Peyer's patch (tissue), 4 donors: ENCODE results near the gene KISS1R.

Experiments used
- POLR2A ChIP-seq, 2 donors: fragments of 450-650 bp; IDR thresholded peaks; one replicate each; pipeline ENCODE4 v1.5.1; 2017; ENCODE audit warnings: antibody characterized with exemption in 2 of 2, mild to moderate bottlenecking in 2 of 2, moderate library complexity in 2 of 2
- TF ChIP-seq, protein P1 (sequence below), 6 experiments: fragments of 450-650 bp in 4 of 6; fragments of 200-600 bp in 2 of 6; sonication (generic) in 1 of 6; IDR thresholded peaks; one replicate each; pipeline ENCODE4 v1.5.1; 2017 to 2019; ENCODE audit warnings: antibody characterized with exemption in 6 of 6, mild to moderate bottlenecking in 3 of 6, moderate library complexity in 1 of 6

DNA sequence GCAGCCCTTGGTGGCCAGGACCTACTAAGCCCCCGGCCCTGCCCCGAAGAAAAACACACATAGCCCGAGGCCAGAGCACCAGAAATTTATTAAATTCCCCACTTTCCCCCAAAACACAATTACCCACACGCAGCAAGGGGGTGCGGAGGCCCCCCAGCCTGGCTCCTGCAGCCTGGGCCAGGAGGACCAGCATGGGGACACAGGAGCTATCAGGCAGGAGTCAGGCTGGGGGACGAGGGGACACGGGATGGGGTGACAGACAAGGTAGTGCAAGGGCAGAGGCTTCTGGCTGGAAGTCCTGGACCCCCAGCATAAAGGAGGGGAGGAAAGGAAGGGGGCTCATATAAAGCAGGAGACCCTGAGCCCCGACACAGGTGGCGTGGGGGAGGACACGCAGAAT, 20.7 kb upstream of the KISS1R start:
- no peak for TF ChIP-seq POLR2A (IDR thresholded peaks at IDR 0.05)
- TF ChIP-seq, protein P1, sequence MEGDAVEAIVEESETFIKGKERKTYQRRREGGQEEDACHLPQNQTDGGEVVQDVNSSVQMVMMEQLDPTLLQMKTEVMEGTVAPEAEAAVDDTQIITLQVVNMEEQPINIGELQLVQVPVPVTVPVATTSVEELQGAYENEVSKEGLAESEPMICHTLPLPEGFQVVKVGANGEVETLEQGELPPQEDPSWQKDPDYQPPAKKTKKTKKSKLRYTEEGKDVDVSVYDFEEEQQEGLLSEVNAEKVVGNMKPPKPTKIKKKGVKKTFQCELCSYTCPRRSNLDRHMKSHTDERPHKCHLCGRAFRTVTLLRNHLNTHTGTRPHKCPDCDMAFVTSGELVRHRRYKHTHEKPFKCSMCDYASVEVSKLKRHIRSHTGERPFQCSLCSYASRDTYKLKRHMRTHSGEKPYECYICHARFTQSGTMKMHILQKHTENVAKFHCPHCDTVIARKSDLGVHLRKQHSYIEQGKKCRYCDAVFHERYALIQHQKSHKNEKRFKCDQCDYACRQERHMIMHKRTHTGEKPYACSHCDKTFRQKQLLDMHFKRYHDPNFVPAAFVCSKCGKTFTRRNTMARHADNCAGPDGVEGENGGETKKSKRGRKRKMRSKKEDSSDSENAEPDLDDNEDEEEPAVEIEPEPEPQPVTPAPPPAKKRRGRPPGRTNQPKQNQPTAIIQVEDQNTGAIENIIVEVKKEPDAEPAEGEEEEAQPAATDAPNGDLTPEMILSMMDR (IDR thresholded peaks at IDR 0.05) = no peak
